IMR-90 (cell line): ENCODE measurements around the gene CES3. TPM values are rescaled to one million over a fixed set of nuclear protein-coding genes. Genes with fewer than 3 reads are reported as not detected.

Experiments
- ATAC-seq: fragments of 200-7000 bp; cut with Tn5 transposase; 2 replicates; pipeline ENCODE4 v1.9.1; 2020; ENCODE audit warnings: low read depth, mild to moderate bottlenecking, moderate library complexity
- BruUV-seq: library from RNA; stranded (reverse); fragments of 400-500 nt; replicated peaks from 2 replicates; lab custom pipeline; 2021; lab: Mats Ljungman, UMichigan
- CTCF ChIA-PET: fragments of 300-600 bp; formaldehyde crosslinking; extraction: SDS; loops from one replicate; lab custom pipeline; 2021; ENCODE audit warnings: antibody characterized with exemption; lab: Yijun Ruan, JAX
- POLR2A ChIA-PET: fragments of 300-600 bp; sonication (Branson Sonifier 250); formaldehyde crosslinking; loops from one replicate; lab custom pipeline; 2022; ENCODE audit warnings: antibody characterized with exemption; ENCODE audit not compliant: unreplicated experiment; lab: Charles Lee
- DNase-seq: peaks from one replicate; pipeline ENCODE4 v3.0.0; 2013
- H2AFZ ChIP-seq: replicated peaks from 2 replicates; pipeline ENCODE3; 2013; ENCODE audit warnings: low read length, mild to moderate bottlenecking; ENCODE audit not compliant: poor library complexity
- H2AK5ac ChIP-seq: 2 replicates; pipeline ENCODE4 v1.6.1; 2013; ENCODE audit warnings: low read depth, low read length, inconsistent platforms
- H2AK9ac ChIP-seq: replicated peaks from 2 replicates; pipeline ENCODE3; 2013; ENCODE audit warnings: mild to moderate bottlenecking, low read depth, low read length, moderate library complexity; ENCODE audit not compliant: poor library complexity
- H2BK120ac ChIP-seq: 2 replicates; pipeline ENCODE4 v1.6.1; 2013; ENCODE audit warnings: low read depth, low read length, inconsistent platforms
- H2BK15ac ChIP-seq: 3 replicates; pipeline ENCODE4 v1.6.1; 2013; ENCODE audit warnings: low read depth, low read length, inconsistent platforms
- H2BK20ac ChIP-seq: 2 replicates; pipeline ENCODE4 v1.6.1; 2013; ENCODE audit warnings: low read depth, mild to moderate bottlenecking, inconsistent platforms, low read length, moderate library complexity
- H2BK5ac ChIP-seq: 2 replicates; pipeline ENCODE4 v1.6.1; 2013; ENCODE audit warnings: mild to moderate bottlenecking, low read depth, low read length, inconsistent platforms; ENCODE audit not compliant: poor library complexity, severe bottlenecking
- H3K14ac ChIP-seq: replicated peaks from 2 replicates; pipeline ENCODE4 v1.6.1; 2013; ENCODE audit warnings: low read depth, low read length, inconsistent platforms
- H3K18ac ChIP-seq: 2 replicates; pipeline ENCODE4 v1.6.1; 2013; ENCODE audit warnings: low read depth, low read length, control low read depth
- H3K23ac ChIP-seq: 2 replicates; pipeline ENCODE4 v1.6.1; 2013; ENCODE audit warnings: low read depth, low read length, inconsistent platforms
- H3K27ac ChIP-seq: 2 replicates; pipeline ENCODE4 v1.5.1; 2013; ENCODE audit warnings: mild to moderate bottlenecking, control low read depth, low read length; ENCODE audit not compliant: insufficient read depth
- H3K27me3 ChIP-seq: 2 replicates; pipeline ENCODE4 v1.6.1; 2013; ENCODE audit warnings: low read length; ENCODE audit not compliant: control insufficient read depth, insufficient read depth
- H3K36me3 ChIP-seq: 2 replicates; pipeline ENCODE4 v1.6.1; 2013; ENCODE audit warnings: low read length, mixed read lengths; ENCODE audit not compliant: control insufficient read depth, insufficient read depth
- H3K4ac ChIP-seq: 2 replicates; pipeline ENCODE4 v1.6.1; 2013; ENCODE audit warnings: low read depth, low read length, inconsistent platforms
- H3K4me1 ChIP-seq: 2 replicates; pipeline ENCODE4 v1.6.1; 2013; ENCODE audit warnings: low read length, mixed read lengths; ENCODE audit not compliant: control insufficient read depth, insufficient read depth
- H3K4me2 ChIP-seq: 2 replicates; pipeline ENCODE4 v1.6.1; 2013; ENCODE audit warnings: low read depth, mild to moderate bottlenecking, control low read depth, low read length, moderate library complexity
- H3K4me3 ChIP-seq: 2 replicates; pipeline ENCODE4 v1.5.1; 2013; ENCODE audit warnings: low read depth, mild to moderate bottlenecking, control low read depth, low read length, moderate library complexity; ENCODE audit not compliant: insufficient read depth
- H3K56ac ChIP-seq: 2 replicates; pipeline ENCODE4 v1.6.1; 2013; ENCODE audit warnings: low read length, inconsistent platforms; ENCODE audit not compliant: insufficient read depth; ENCODE audit errors: extremely low read depth
- H3K79me1 ChIP-seq, 2 experiments: 2 replicates each; pipeline ENCODE4 v1.6.1; 2013; ENCODE audit warnings: low read length in 2 of 2, inconsistent platforms in 1 of 2, low read depth in 1 of 2
- H3K9ac ChIP-seq: 2 replicates; pipeline ENCODE4 v1.6.1; 2013; ENCODE audit warnings: low read depth, low read length, control low read depth
- H3K9me1 ChIP-seq: 2 replicates; pipeline ENCODE4 v1.6.1; 2013; ENCODE audit warnings: low read length, inconsistent platforms; ENCODE audit not compliant: insufficient read depth
- H3K9me3 ChIP-seq: 2 replicates; pipeline ENCODE4 v1.6.1; 2013; ENCODE audit warnings: low read length; ENCODE audit not compliant: control insufficient read depth, insufficient read depth
- H4K20me1 ChIP-seq: 2 replicates; pipeline ENCODE4 v1.6.1; 2013; ENCODE audit warnings: low read length, inconsistent platforms; ENCODE audit not compliant: insufficient read depth
- H4K5ac ChIP-seq: 2 replicates; pipeline ENCODE4 v1.6.1; 2013; ENCODE audit warnings: mild to moderate bottlenecking, low read depth, low read length, control low read depth
- H4K8ac ChIP-seq, 2 experiments: 2 replicates each; pipeline ENCODE4 v1.6.1; 2013; ENCODE audit warnings: low read depth in 2 of 2, low read length in 2 of 2, control low read depth in 1 of 2, inconsistent platforms in 1 of 2
- H4K91ac ChIP-seq: 2 replicates; pipeline ENCODE4 v1.6.1; 2013; ENCODE audit warnings: low read depth, low read length, inconsistent platforms; ENCODE audit not compliant: insufficient read depth
- BHLHE40 ChIP-seq: fragments of 150-350 bp; IDR thresholded peaks from 2 replicates; pipeline ENCODE4 v1.6.1; 2016; ENCODE audit warnings: mild to moderate bottlenecking, low read depth, low read length
- CEBPB ChIP-seq: IDR thresholded peaks from 2 replicates; pipeline ENCODE4 v1.6.1; 2012; ENCODE audit warnings: low read depth, low read length, improper control_type of control experiment
- CHD1 ChIP-seq: IDR thresholded peaks from 2 replicates; pipeline ENCODE4 v1.6.1; 2012; ENCODE audit warnings: low read depth, low read length, improper control_type of control experiment
- CTCF ChIP-seq: conservative IDR thresholded peaks from 2 replicates; pipeline ENCODE4 v1.5.1; 2012; ENCODE audit warnings: mild to moderate bottlenecking, low read depth, low read length, improper control_type of control experiment
- MAFK ChIP-seq: IDR thresholded peaks from 2 replicates; pipeline ENCODE4 v1.6.1; 2012; ENCODE audit warnings: low read depth, low read length, improper control_type of control experiment
- MAZ ChIP-seq: IDR thresholded peaks from 2 replicates; pipeline ENCODE4 v1.6.1; 2012; ENCODE audit warnings: low read depth, mild to moderate bottlenecking, low read length, improper control_type of control experiment, moderate library complexity, borderline replicate concordance
- MXI1 ChIP-seq: IDR thresholded peaks from 2 replicates; pipeline ENCODE4 v1.6.1; 2012; ENCODE audit warnings: low read depth, mild to moderate bottlenecking, low read length, moderate library complexity, borderline replicate concordance
- POLR2A ChIP-seq: IDR thresholded peaks from 2 replicates; pipeline ENCODE4 v1.6.1; 2012; ENCODE audit warnings: mild to moderate bottlenecking, low read depth, low read length
- RAD21 ChIP-seq: IDR thresholded peaks from 2 replicates; pipeline ENCODE4 v1.6.1; 2012; ENCODE audit warnings: low read length, improper control_type of control experiment
- RCOR1 ChIP-seq: IDR thresholded peaks from 2 replicates; pipeline ENCODE4 v1.6.1; 2012; ENCODE audit warnings: mild to moderate bottlenecking, low read length, improper control_type of control experiment; ENCODE audit not compliant: insufficient replicate concordance
- USF2 ChIP-seq: fragments of 150-350 bp; IDR thresholded peaks from 2 replicates; pipeline ENCODE4 v1.6.1; 2017; ENCODE audit warnings: mild to moderate bottlenecking, antibody characterized with exemption, low read length, low read depth
- WGBS, 2 experiments: methylation state at CpG; one replicate each; pipeline versions ENCODE4 v1.1.5 to v1.1.7; 2013; ENCODE audit warnings: missing lambda C conversion rate in 2 of 2; ENCODE audit not compliant: insufficient read length in 1 of 2; ENCODE audit errors: extremely low coverage in 2 of 2; 5-methylcytosine and 5-hydroxymethylcytosine counted together
- dilution Hi-C: fragments of 300-500 bp; cut with HindIII; formaldehyde crosslinking; loops from one replicate; pipeline ENCODE4 v1.14.3; 2018; ENCODE audit warnings: low sequenced_read_pairs; ENCODE audit not compliant: unreplicated experiment
- in situ Hi-C: fragments of 300-500 bp; cut with MboI; formaldehyde crosslinking; loops from 3 replicates; pipeline ENCODE4 v1.14.3; 2019; ENCODE audit warnings: low sequenced_read_pairs, inconsistent platforms, mixed read lengths
- intact Hi-C: fragments of 100-400 bp; cut with micrococcal nuclease; formaldehyde crosslinking; loops from 2 replicates; pipeline ENCODE4 v1.10.0; 2022
- polyA plus RNA-seq, 3 experiments: library from polyadenylated mRNA; depleted of rRNA; stranded (reverse); fragments of >200 nt; gene quantifications; 2 replicates each; pipeline ENCODE4 v1.2.3, GENCODE V29; 2012; ENCODE audit warnings: low replicate concordance in 1 of 3
- total RNA-seq: library from RNA; depleted of rRNA; stranded (reverse); fragments of >200 nt; gene quantifications from 2 replicates; pipeline ENCODE4 v1.2.3, GENCODE V29; 2012

CES3 gene
- total and polyA plus RNA-seq, 2 of the 4 experiments (the other 2 are of a cell fraction) = 0.03 TPM; not detected in 1

- TF ChIP-seq CEBPB = no peak
These were observed 55.8 kb downstream of the CES3 start (continued) for GRCh38 chr16:67016681-67017420.

GRCh38 chr16:67017421-67017750 is 56.3 kb downstream of the CES3 start:
- in situ Hi-C loops = no loop called here

More at GRCh38 chr16:67017421-67017750, 56.3 kb downstream of the CES3 start:
- no peaks in the 10 kb centered on the region for H3K79me1 ChIP-seq
- no peak overlapping the region for H4K5ac ChIP-seq
- no peaks in the 10 kb centered on the region for H3K36me3 ChIP-seq
- no peak overlapping the region for H3K18ac ChIP-seq
- H2AK5ac ChIP-seq = no peak overlapping the region
- H3K23ac ChIP-seq = no peak overlapping the region
- TF ChIP-seq RCOR1 (no peak), CTCF (no peak), CHD1 (no peak), MAFK (no peak), CEBPB (no peak), MAZ (no peak), BHLHE40 (no peak), MXI1 (no peak), POLR2A (no peak), RAD21 (no peak), USF2 (no peak)
- DNase-seq (no peak), ATAC-seq (no peak)
- H3K56ac ChIP-seq = no peak overlapping the region
- no peak overlapping the region for H2AFZ ChIP-seq
- H4K8ac ChIP-seq = no peak overlapping the region
- no peaks in the 10 kb centered on the region for H4K20me1 ChIP-seq
- intact Hi-C loops (loop anchor here (10.0 kb wide), 1 partner anchor 167 kb away; the partner anchor contains the start of gene MATCAP1), dilution Hi-C loops (no loop called here)
- no peak overlapping the region for H2AK9ac ChIP-seq
- no TSS peak for BruUV-seq
- no peak overlapping the region for H3K27ac ChIP-seq
- 84% methylated on average over 3 of the region's 4 CpGs; no CpG with 5 or more reads in 1 of the 2 experiments for WGBS, 2 experiments
- no peak overlapping the region for H2BK5ac ChIP-seq
- H3K9me1 ChIP-seq = 0 out of 2 replicates have a peak, but pooled peaks cover 2% of the 10 kb centered on the region
- peaks cover 5% of the 10 kb centered on the region for H3K4me1 ChIP-seq
- no peak overlapping the region for H2BK20ac ChIP-seq
- no peak overlapping the region for H3K4ac ChIP-seq
- H3K9me3 ChIP-seq = no peaks in the 10 kb centered on the region
- no peak overlapping the region for H3K4me3 ChIP-seq
- H3K9ac ChIP-seq = no peak overlapping the region
- H3K4me2 ChIP-seq = no peak overlapping the region
- ChIA-PET CTCF (interaction anchor here (0.5 to 2.9 kb wide), 8 partner anchors 13 to 549 kb away, joined by 3 to 22 read pairs (median 4); partner anchors contain the start of gene TRADD), POLR2A (no interaction called here)
- no peak overlapping the region for H4K91ac ChIP-seq
- H2BK120ac ChIP-seq = no peak overlapping the region
- peaks cover 2% of the 10 kb centered on the region; the same call in 1 of the 2 replicates for H3K27me3 ChIP-seq
- no peak overlapping the region for H2BK15ac ChIP-seq
- no peak overlapping the region for H3K14ac ChIP-seq
